GM18870 (cell line): ENCODE measurements around the gene LCE3D.
"Not testable (repeated sequence)": the region's sequence is repeated elsewhere in the genome, so short reads cannot be mapped to it uniquely, and the experiment has no call there.

ENCODE experiments used
- ATAC-seq: cut with Tn5 transposase; IDR thresholded peaks from one replicate; pipeline ENCODE4 v1.9.1; 2021; ENCODE audit warnings: moderate library complexity; ENCODE audit not compliant: unreplicated experiment

LCE3D gene, protein sequence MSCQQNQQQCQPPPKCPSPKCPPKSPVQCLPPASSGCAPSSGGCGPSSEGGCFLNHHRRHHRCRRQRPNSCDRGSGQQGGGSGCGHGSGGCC

GRCh38 chr1:152580433-152580832 lies at the start of gene LCE3D:
Gene LCE3D (minus strand): TSS chr1:152580516. CDS start chr1:152579936, 580 bp downstream.
- ATAC-seq: no peak

DNA sequence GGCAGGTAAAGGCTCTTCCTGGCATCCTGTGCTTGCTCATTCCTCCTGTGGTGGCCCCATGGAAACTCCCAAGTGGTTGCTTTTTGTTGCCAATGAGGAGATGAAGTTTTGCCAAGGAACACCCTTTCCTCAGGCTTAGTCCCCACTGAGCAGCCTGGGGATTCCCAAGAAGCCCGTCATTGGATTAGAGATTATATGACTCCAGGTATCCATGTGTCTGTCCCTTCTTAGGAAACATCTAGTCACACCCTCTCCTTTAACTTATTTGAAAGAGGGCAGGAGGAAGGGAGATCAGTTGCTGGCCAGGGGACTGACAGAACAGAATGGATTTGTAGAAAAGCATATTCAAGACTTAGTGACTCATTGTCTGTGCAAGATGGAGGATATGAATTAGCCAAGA lies 46.4 kb upstream of the LCE3D start:
- ATAC-seq: no peak

GRCh38 chr1:152623203-152623844 lies 43.0 kb upstream of the LCE3D start:
- no peak for ATAC-seq

GRCh38 chr1:152622803-152623202 lies 42.5 kb upstream of the LCE3D start, which contains the start of gene LCE3A:
Gene LCE3A (minus strand): TSS chr1:152623103. CDS start chr1:152623103, 0 bp downstream.
- no peak for ATAC-seq

DNA sequence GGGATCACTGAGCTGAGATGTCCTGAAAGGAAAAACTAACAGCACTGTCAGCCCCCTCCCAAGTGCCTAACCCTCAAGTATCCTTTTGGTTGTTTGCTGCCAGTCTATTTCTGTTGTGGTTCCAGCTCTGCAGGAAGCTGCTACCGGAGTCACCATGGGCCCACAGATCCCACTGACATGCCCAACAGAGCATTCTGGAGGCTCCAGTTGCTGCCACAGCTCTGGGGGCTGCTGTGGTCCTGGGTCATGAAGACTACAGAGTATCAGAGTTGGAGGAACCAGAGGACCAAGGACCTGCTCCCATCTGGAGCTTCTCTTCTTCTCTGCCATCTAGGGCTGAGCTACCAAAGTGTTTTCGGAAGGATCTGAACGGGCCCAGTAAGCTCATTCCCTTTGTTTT lies 41.7 kb upstream of the LCE3D start:
- no peak for ATAC-seq

DNA sequence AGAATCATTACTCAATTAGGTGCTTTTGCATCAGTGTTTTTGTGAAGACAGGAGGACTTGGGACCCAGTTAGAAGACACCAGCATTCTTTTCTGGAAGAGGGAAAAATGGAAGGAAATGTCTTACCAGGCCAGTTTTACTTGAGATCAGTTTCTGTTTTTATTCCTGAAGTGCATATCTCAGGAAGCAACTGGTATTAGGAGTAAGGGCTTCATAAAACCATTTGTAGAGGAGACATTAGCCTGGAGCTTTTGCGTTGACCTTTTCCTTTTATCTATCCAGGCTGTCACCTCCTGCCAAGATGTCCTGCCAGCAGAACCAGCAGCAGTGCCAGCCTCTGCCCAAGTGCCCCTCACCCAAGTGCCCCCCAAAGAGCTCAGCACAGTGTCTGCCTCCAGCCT lies 33.2 kb upstream of the LCE3D start, which contains the start of gene LCE3B:
Gene LCE3B (plus strand): TSS at position 301 of the 400 bp plus-strand sequence. CDS start 0 bp downstream, at position 301.
- ATAC-seq: no peak

DNA sequence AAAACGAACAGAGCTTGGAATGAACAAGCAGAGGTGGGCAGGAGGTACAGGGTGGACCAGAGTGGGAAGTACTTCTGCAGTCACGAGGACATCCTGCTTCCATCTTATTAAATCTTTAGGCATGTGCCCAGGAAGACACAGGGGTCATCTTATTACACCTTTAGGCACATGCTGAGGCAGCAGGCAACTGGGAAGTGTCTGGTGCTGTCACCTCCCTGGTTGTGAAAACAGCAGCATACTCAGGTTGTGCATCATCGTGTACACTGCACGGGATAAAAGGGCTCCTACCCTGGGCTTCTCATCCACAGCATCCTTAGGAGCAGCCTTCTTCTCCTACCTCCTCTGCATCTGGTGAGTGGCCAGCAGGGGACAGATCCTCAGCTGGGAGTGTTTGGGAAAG lies 19.6 kb upstream of the LCE3D start, which contains the start of gene LCE3C:
Gene LCE3C (plus strand): TSS at position 301 of the 400 bp plus-strand sequence. CDS start 498 bp downstream, outside the sequence.
- no peak for ATAC-seq

DNA sequence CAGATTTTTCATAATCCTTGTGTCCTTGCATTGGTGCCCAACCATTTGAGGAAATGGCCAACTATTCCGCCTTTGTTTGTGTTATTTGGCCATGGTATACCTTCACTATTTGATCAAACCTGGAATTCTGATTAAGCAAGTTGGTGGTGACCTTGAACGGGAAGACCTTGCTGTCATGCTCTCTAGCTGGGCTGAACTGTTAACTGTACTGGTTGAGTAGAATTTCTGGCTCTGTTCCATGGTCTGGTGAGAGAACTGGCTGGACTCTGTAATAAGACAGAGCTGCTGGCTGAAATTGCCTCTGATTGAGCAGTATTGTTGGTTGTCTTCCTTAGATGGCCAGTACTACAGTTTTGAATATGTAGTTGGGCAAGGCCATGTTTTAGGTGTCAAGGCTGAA lies 16.7 kb upstream of the LCE3D start:
- ATAC-seq: no peak

DNA sequence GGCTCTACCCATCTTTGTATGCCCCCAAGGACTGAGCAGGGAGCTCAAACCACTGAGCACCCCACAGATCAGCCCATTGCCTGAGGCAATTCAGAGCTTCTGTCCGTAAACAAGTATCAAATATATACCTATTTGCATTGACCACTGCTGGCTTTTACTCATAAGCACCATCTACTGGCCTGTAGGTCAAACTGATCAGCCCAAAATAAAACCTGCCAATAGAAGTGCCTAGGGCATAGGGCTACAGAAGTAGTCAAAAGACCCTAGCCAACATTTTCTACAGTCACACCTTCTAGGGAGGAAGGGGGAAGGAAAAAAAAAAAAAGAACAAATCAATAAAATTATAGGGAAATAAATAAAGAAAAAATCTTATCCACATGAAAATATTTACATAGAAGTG lies 5.3 kb upstream of the LCE3D start:
- no peak for ATAC-seq

DNA sequence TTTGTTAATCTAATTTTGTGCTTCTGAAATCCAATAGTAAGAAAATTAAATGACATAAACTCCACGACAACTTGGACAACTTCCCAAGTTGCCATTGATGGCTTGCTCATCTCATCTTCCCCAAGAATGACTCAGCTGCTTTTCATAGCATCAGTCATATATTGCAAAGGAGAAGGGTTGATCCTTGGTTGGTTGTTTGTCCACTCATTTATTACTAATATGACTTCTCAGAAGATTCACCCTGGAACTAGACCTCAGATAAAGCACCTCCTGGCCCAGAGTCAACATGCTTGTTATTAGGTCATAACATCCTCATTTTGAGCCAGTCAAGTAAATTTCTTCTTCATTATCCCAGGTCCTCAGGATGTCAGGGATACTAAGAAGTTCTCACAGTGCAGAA lies 2.3 kb upstream of the LCE3D start:
- ATAC-seq: no peak

- not testable (repeated sequence) for ATAC-seq
These were observed 790 bp downstream of the LCE3D start for GRCh38 chr1:152579526-152579925.

GRCh38 chr1:152577168-152577567 lies 3.1 kb downstream of the LCE3D start:
- ATAC-seq: no peak

- ATAC-seq: no peak
These were observed 13.6 kb downstream of the LCE3D start, which contains the start of gene LCE3E for GRCh38 chr1:152566681-152567080. Gene LCE3E (minus strand): TSS chr1:152566780. CDS start chr1:152566208, 572 bp downstream.

- no peak for ATAC-seq
These were observed 14.6 kb downstream of the LCE3D start for GRCh38 chr1:152565535-152566215.

DNA sequence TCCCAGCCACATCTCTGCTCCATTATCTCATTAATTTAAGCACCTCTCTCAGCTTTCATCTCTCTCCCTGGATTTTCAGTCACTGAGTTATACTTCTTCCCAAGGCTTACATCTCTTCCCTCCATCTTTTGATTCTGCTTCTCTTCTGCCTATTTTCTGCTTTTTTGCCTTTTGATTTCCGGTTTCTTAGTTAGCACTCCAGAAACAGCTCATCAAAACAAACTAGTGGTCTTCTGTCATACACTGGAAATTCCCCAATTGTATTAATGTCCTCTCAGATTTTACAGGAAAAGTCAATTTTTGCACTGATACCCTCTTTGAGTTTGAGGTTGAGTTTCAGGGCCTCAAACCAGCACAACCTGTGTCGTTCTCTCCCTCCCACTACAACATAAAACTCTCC lies 15.2 kb downstream of the LCE3D start:
- no peak for ATAC-seq

DNA sequence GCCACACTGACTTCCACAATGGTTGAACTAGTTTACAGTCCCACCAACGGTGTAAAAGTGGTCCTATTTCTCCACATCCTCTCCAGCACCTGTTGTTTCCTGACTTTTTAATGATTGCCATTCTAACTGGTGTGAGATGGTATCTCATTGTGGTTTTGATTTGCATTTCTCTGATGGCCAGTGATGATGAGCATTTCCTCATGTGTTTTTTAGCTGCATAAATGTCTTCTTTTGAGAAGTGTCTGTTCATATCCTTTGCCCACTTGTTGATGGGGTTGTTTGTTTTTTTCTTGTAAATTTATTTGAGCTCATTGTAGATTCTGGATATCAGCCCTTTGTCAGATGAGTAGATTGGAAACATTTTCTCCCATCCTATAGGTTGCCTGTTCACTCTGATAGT lies 32.0 kb downstream of the LCE3D start:
- not testable (repeated sequence) for ATAC-seq

DNA sequence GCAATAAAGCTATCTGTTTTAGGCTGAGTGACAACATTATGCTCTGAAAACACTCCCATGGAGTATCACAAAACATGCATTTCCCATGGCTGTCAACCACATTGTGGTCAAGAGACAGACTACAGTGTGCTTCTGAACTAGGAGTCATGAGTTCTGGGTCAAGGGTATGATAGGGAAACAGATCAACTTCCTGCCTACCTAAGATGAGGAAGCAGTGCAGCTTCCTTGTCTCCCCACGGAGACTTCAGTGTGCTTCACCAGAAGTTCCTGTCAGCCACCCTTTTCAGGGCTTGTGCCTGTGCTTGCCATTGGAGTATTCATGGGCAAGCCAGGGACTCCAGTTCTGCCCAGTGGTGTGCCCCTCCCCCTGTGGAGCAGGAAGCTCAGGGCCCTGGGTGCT lies 33.6 kb downstream of the LCE3D start:
- no peak for ATAC-seq

- no peak for ATAC-seq
These were observed 36.5 kb downstream of the LCE3D start for GRCh38 chr1:152543820-152544219.

DNA sequence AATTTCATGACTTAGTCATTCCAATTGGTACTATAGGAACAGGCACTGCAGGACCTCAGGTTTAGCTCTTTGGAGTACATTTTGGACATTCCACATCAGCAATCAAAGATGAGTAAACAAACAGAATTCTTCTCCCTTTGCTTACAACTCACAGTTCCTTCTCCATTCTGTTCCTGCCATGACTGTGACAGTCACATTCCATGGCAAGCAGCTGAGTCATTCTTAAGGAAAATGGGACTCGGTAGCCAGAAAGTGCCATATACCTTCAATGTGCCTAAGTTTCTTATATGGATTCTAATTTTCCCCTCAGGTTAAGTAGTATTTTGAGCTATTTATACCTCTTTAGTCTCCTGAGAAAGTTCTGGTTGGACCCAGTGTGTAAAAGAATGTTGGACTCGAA lies 40.4 kb downstream of the LCE3D start:
- ATAC-seq: no peak

- ATAC-seq: no peak
These were observed 42.8 kb downstream of the LCE3D start for GRCh38 chr1:152537496-152537895.

DNA sequence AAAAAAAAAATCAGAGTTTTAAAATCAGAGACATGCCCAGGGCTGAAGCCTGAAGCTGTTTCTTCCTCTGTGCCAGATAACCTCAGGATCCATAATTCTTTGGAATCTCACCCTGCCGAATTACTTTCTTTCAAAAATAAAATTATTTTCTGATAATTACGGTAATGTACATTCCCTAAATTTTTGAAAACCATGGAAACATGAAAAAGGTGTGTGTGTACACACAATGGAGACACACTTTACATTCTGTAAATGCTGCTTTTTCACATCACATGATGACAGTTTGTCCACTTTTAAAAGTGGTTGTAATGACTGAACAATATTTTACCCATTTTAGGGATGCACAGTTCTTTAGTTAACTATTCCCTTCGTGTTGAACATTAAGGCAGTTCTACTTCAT lies 44.5 kb downstream of the LCE3D start:
- no peak for ATAC-seq

- ATAC-seq: no peak
These were observed 46.9 kb downstream of the LCE3D start for GRCh38 chr1:152533327-152533938.
